ENCODE data around the gene TMX2.
"Not testable (repeated sequence)": the region's sequence is repeated elsewhere in the genome, so short reads cannot be mapped to it uniquely, and the experiment has no call there.

The TMX2 gene

DNA sequence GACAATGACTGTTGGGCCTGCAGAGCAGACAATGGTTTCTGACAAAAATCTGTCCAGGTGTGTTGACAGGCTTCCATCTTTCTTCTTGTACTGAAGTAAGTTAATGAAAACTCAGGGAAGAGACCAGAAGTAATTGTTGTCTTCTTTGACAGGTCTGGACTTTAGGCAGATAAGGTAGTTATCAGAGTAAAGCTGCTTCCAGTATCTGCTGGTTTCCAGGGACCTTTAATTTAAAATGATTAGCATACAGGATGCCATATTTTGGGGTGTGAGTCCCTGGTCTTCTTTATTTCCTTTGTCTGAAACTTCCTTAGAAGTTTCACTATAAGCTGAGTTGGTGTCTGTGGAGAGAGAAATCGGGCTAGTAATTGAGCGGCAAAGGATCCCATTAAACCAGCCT is 1.4 kb downstream of the TMX2 start:
- DNase-seq (ENCODE audit: low read depth) = no peak

DNA sequence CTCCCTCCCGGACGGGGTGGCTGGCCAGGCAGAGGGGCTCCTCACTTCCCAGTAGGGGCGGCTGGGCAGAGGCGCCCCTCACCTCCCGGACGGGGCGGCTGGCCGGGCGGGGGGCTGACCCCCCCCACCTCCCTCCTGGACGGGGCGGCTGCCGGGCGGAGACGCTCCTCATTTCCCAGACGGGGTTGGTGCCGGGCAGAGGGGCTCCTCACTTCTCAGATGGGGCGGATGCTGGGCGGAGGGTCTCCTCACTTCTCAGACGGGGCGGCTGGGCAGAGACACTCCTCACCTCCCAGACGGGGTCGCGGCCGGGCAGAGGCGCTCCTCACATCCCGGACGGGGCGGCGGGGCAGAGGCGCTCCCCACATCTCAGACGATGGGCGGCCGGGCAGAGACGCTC is 4.3 kb downstream of the TMX2 start:
- DNase-seq (ENCODE audit: low read depth) = not testable (repeated sequence)

DNA sequence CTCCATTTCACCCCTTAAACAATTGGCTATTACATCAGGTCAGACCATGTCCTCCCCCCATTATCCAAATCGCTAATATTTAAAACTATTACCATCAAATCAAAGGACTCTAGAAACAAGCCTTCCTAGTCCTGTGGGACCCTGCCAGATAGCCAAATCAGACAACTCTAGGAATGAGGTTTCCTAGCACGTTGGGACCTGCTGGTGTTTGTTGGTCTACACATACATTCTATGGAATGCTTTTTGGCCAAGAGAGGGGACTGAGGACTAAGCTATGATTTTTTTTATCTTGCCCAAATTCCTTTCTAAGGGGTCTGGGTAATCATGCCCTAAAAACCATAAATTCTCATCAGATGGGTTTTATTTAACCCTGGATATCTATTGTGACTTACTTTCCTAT is 14.8 kb downstream of the TMX2 start:
- DNase-seq (ENCODE audit: low read depth) = no peak

DNA sequence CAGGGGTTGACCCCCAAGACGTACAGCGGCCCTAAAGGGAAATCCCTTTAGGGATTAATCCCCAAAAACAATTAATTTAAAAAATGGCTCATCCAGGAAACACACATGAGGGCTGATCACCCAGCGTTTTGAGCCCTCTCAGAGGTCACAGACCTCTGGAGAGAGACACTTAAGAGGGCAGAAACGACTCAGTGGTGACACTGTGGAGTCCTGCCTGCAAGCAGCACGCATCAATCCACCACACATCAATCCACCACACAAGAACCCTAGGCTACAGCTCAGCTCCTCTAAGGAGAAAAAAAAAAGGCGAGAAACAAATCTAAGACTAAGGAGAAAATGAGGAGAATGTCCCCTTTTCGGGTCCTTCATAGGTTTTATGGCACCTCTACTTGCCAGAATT is 16.4 kb downstream of the TMX2 start:
- DNase-seq (ENCODE audit: low read depth) = no peak

DNA sequence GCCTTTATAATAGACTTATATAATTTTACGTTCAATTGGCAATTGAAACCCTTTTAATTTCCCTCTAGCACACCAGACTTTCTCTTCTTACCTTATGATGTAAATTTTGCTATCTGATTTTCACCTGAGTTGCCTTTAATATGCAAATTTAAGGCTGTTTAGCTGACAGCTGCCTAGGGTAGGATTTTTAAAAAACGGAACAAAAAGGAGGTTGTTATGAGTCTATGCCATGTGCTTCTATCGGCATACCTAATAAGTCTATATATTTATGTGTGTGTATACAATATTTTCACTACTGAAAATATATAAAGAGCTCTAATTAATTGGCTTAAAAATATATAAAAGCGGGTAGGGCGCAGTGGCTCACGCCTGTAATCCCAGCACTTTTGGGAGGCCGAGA is 17.1 kb downstream of the TMX2 start:
- DNase-seq (ENCODE audit: low read depth) = no peak

DNA sequence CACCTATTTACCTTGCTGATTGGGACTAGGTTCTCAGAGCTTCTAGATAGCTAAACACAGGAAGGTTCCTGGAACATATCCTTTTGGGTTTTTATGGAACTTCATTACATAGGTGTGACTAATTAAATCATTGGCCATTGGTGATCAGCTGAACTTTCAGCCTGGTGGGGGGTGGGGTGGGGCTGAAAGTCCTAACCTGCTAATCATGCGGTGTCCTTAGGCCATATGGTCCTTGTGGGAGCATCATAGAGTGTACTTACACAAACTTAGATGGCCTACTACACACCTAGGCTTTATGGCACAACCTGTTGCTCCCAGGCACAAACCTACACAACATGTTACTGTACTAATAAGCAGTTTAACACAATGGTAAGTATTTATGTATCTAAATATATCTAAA is 20.3 kb downstream of the TMX2 start:
- no peak for DNase-seq (ENCODE audit: low read depth)

DNA sequence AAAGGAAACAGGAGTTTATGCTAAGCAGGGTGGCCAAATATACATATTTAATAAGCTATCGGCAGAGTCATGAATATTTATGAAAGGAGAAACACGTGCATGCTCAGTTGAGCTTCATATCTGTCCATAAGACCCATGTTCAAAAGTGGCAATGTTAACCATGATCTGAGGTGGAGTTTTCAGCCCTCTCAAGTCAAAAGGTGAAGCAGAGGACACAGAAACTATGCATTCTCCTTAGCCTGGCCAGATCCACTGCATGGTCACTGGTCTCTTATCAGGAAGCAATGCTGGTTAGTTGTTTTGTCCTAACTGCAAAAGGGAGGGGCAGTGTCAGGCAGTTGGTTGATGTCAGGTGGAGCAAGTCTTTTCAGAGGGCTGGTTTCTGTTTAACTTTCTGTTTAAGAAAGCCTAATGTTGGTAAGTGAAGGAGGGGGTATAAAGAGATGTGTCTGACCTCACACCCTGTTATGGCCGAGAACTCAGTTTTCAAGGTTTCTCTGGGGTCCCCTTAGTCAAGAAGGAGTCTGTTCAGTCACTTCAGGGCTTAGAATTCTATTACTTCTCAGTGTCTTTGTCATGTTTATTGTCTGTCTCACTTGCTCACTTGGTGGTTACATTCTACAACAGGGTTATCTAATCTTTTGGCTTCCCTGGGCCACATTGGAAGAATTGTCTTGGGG is 23.4 kb downstream of the TMX2 start:
- no peak for DNase-seq (ENCODE audit: low read depth)

DNA sequence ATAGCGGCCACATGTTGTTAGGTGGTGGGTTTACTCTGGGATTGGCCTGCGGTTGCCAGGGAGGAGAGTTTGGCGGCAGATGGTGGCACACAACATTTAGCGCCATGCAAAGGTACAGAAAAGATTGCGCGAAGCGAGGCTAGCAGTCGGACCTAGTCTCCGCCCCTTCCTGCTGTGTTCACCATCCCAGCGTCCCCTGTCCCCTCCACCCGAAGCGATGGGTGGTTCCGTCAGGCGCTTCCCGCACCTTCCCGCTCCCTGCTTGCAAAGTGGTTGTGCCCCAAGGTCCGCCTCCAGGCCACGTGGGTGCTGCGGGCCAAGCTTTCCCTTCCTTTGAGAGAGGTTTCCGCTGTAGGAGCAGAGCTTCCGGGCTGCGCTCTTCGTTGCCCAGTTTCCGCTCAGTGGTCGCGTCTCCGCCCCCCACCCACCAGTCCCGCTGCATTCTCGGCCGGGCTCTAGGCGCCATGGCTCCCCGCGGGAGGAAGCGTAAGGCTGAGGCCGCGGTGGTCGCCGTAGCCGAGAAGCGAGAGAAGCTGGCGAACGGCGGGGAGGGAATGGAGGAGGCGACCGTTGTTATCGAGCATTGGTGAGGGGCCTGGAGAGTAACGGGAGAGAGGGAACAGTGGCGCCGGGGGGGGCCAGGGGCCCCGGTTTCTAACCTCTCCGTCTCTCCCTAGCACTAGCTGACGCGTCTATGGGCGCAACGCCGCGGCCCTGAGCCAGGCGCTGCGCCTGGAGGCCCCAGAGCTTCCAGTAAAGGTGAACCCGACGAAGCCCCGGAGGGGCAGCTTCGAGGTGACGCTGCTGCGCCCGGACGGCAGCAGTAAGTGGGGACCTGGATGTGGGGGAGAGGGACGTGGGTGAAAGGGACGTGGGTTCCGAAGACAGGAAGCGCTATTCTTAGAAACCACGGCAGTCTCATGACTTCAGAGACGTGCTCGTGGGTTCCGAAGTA is 29.0 kb downstream of the TMX2 start, which contains the start of gene SELENOH:
Gene SELENOH, plus strand, starts transcription at position 360 of the 955 bp plus-strand sequence. Its CDS starts 105 bp downstream, at position 465.
- peak; percentile 80 for DNase-seq (ENCODE audit: low read depth)

DNA sequence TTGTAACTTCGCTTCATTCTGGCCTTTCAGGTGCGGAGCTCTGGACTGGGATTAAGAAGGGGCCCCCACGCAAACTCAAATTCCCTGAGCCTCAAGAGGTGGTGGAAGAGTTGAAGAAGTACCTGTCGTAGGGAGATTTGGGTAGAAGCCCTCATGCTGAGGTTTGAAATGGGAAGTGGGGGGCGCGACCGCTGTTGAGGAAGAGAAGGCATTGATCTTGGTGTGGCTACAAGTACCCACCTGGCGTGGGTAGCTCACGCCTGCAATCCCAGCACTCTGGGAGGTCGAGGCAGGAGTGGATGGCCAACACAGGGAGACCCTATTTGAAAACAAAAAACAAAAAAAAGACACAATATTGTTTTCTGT is 29.7 kb downstream of the TMX2 start:
- DNase-seq (ENCODE audit: low read depth) = no peak

DNA sequence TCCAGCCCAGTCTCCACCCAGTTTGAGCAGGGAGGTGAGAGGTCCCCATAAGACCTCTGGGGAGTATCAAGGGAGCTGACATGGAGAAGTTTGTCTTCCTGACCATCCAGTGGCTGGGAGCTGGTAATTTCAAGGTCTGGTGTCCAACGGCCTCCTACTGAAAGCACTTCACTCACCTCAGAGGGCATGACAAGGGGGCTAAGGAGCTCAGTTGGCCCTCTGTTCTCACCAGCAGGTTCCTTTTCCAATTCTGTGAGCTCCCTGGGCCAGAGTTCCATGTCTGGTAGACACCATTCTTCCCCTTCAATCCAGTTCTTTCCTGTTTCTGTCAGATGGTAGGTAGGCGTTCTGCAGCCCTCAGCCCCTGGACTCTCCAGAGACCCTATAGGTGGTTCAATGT is 32.0 kb downstream of the TMX2 start:
- no peak for DNase-seq (ENCODE audit: low read depth)

DNA sequence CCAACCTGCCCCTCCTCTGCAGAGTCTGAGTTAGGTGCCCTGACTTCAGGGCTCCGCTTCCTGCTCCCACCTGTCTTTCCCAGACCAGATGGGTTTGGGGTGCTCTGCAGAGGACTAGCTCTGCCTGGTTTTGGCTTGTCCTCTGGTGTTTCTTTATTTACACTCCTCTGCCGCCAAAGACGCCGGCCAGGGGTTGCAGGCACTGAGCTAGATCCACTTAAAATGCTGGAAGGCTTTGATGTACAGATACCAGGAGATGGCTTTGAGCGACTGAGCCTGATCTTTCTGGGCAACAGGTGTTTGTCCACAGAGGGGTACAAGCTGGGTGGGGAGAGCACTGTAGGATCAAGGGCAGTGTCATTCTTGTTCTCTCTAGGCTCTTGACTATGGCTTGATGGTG is 32.8 kb downstream of the TMX2 start:
- no peak for DNase-seq (ENCODE audit: low read depth)

DNA sequence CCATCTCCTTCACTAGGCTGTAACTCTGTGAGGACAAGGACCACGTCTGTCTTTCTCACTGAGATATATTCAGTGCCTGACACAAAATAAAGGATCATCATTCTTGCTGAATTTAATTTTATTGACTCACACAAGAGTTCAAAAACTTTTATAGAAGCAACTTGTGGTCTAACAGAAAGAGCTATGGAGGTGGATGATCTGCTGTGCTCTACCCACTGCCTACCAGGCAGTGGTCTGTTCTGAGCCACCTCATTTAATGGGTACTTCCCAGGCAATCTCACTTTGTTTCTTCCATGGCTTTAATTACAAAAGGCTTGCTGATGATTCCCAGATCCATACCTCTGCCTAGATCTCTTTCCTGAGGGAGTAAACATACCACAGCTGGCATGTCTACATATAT is 34.5 kb downstream of the TMX2 start:
- no peak for DNase-seq (ENCODE audit: low read depth)

DNA sequence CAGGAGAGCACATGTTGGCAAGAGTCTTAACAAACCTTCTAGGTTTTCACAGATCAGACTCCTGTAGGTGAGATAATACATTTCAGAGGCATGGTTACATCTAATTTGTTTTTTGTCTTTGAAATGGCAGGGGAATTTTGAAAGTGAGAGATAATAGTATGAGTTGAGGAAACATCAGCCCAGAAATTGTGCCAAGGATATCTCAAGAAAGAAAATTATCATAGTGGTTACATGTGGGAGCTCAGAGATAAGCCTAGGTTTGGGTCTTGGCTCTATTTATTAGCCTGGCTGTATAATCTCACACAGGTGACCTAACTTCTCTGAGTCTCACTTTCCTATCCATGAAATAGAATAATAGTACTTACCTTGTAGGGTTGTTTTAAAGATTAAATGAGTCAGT is 38.8 kb downstream of the TMX2 start:
- DNase-seq (ENCODE audit: low read depth) = no peak

DNA sequence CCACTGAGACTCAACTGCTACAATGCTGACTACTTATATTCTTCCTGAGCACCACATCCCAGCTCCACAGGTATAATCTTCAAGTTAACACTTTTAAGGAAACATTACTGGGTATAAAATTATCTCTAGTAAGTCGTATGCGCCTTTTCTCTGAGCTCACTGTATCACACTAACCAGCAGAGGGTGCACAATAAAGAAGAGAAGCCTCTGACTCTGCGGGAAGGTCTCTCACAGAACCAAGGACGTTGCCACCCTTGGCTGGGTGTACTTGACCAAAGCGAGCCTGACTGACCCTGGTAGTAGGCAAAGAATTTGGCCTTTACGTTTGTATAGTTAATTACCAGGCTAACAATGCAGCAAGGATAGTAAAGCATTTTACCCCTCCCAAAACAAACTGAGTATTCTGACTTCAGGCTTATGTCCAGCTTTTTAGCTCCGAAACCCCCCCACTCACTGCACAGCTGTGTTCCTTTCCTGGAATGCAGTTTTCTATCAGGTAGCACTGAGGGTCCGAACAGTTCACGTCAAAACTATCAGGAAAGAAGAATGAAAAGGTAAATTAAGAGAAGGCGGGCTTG is 39.4 kb downstream of the TMX2 start, which contains the start of gene BTBD18:
Gene BTBD18, minus strand, starts transcription at position 144 of the 578 bp plus-strand sequence. CDS start 631 bp downstream, outside the sequence.
- DNase-seq (ENCODE audit: low read depth) = no peak

DNA sequence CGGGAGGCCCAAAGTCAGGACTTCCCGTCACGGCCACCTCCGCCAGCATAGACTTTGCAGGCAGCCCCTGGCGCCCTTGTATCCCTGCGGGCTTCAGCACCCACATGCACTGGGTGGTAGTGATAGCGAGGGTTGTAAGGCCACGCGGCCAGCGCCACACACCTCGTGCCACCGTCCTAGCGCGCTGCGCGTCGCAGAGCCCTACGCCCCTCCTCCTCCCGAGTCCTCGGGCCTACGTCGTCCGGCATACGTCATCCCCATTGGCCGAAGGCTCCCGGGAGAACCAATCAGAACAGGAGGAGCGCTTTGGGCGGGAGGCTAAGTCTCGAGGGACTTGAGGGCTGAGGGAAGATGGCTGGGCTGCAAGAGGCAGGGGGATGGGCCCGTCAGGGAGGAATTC is 40.6 kb downstream of the TMX2 start:
- DNase-seq (ENCODE audit: low read depth) = no peak

DNA sequence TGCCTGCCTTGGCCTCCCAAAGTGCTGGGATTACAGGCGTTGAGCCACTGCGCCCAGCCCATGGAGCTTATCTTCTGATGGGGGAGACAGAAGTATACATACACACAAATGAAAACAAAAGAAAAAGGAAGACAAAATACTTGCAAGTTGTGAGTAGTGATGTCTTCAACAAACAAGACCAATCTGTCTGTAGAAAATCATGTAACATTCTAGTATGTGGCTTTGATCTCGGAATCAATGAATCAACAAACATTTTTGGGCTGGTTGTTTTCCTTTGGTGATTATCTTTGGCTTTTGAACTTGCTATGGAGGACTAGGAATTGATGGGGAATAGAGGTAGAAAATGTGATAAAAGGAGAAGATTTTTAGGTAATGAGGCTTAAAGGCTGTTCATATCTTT is 45.8 kb downstream of the TMX2 start:
- no peak for DNase-seq (ENCODE audit: low read depth)

DNA sequence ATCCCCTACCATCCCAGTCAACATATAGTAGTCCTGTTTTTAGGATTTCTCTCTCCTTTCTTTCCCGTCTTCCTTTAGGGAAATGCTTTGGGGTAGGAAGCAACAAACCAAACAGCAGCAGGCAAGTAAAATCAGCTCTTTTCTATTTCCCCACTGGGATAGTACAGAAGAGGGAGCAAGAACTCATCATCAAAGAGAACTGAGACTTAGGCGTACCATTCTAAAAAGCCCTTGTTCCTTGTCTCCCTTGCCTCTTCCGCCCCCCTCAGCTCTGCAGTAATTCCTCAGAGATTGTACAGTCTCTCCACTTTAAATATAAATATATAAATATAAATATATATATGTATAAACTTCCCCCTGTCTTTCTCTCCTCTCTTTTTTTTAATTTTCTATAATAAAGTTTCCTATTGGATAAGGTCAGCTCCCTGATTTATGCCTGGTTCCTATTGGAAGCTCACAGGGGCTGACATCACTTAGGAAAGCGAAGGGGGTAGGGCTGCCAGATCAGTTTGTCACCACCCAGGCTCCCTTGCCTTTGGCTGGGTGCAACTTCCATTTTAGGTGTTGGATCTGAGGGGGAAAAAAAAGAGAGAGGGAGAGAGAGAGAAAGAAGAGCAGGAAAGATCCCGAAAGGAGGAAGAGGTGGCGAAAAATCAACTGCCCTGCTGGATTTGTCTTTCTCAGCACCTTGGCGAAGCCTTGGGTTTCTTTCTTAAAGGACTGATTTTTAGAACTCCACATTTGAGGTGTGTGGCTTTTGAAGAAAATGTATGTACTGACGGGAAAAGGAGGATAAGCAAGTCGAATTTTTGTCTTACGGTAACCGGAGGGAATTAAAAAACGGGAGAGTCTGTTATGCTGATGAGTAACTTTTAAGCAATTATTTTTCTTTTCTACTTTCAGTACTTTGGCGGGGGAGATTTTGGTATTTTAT is 49.2 kb downstream of the TMX2 start, which contains the start of gene CTNND1:
Gene CTNND1, plus strand, starts transcription at position 502 of the 934 bp plus-strand sequence. CDS start 29,677 bp downstream, outside the sequence.
- no peak for DNase-seq (ENCODE audit: low read depth)

DNA sequence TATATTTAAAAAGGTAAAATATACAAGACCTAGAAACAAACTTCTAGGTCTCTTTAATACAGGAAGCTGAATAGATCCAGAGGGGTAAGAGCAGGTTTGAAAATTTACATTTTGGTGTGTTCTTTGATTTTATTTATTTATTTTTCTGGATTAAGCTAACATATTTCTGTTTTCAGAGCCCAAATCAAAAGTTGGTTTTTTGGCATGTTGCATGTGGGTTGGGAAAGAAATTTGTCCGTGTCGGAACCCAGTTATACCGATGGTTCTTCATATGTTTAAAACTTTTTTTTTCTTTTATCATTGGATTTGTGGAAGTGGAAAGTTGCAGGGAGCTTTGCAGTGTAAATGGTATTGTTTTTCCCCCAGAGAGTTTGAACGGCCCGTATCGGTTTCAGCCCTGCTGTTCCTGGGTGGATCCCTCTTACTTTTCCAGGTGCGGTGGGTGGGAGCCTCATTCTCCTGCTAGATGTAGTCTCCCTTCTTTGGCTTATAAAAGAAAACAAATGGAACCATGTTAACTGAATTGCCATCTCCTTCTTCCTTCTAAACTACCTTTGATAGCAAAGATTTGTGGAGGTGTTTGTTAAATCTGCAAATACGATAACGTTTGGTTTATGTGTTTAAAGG is 50.0 kb downstream of the TMX2 start:
- DNase-seq (ENCODE audit: low read depth) = no peak

DNA sequence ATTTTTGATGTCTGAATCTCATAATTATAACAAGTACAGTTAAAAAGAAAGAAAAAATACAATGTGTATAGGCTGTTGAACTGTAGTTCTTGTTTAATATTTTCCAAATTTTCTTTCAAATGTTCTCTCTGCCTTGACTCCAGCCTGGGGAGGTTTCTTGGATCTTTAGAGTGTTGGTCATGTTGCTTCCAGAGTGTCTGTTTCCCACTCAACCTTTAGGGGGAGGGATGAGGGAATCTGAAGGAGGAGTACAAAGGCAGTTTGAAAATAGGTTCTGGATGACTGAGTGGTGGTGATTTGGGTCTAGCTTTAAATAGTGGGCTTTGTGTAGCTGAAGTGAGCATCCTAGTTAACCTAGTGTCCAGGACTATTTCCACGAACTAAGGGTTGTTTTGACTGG is 51.2 kb downstream of the TMX2 start:
- DNase-seq (ENCODE audit: low read depth) = no peak

DNA sequence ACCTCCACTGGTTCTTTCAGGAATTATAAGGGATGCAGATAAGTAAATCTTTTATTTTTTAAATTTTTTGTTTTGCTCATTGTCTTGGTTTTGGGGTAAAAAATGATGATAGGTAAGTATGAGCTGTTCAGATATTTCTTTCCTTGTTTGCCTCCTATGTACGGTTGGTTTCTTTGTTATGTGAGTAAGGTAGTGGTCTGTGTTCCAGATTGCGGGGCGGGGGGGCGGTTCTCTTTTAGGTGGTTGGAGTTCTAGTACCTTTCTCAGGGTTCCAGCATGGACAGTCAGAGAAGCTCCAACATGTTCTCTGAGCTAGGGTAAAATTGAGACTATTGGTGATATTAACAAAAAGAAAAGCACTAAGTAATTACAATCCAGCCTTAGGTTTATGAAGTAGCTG is 51.6 kb downstream of the TMX2 start:
- DNase-seq (ENCODE audit: low read depth) = no peak

DNA sequence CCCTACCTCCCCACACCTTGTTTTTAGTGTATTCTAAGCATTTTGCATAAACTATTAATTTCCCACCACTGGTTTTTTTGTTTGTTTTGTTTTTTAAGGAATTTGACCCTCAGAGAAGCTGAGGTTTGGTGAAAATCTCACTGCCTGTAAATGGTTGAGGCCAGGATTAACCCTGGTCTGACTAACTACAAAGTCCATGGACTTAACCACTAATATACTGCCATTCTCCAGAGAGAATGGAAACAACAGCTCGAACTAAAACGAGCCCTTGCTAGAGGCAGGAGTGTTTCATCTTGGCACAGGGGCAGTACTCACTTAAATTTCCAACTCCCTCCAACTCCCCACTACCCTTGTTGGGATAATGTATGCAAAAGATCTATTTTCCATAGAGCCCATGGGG is 52.2 kb downstream of the TMX2 start:
- DNase-seq (ENCODE audit: low read depth) = no peak

Measured in activated T-cell treated with anti-CD3 and anti-CD28 coated beads for 1 hour (primary cell).